HG03565 (cell line): ENCODE measurements around the gene KCTD14.
"Not testable (repeated sequence)": the region's sequence is repeated elsewhere in the genome, so short reads cannot be mapped to it uniquely, and the experiment has no call there.

Experiments
- ATAC-seq: cut with Tn5 transposase; IDR thresholded peaks from one replicate; pipeline ENCODE4 v1.9.1; 2021; ENCODE audit warnings: mild to moderate bottlenecking, moderate library complexity; ENCODE audit not compliant: unreplicated experiment

The KCTD14 gene

DNA sequence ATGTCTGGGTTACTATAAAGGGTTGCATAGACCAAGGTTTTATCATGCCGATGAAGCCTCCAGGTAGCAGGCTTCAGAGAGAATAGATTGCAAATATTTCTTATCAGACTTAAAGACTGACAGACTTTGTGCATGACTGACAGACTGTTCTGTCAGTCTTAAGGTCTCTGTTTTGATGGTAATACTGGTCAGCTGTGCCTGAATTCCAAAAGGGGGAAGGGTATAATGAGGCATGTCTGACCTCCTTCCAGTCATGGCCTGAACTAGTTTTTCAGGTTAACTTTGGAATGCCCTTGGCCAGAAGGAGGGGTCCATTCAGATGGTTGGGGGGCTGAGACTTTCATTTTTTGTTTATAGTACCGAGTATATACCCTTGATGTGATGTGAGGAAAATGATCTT is 4.7 kb upstream of the KCTD14 start:
- no peak for ATAC-seq

DNA sequence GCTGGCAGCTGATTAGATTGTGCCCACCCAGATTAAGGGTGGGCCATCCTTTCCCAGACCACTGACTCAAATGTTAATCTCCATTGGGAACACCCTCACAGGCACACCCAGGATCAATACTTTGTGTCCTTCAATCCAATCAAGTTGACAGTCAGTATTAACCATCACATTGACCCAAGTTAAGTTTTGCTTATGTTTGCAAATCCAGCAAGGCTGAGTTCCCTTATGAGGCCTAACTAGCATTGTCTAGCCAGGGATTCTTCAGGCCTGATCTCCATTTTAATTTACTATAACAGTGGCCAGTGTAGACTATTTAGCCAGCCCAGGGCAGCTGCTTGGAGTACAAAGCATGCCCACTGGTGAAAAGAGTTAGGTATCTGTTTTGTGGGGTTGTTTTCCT is 2.3 kb upstream of the KCTD14 start:
- ATAC-seq = no peak

DNA sequence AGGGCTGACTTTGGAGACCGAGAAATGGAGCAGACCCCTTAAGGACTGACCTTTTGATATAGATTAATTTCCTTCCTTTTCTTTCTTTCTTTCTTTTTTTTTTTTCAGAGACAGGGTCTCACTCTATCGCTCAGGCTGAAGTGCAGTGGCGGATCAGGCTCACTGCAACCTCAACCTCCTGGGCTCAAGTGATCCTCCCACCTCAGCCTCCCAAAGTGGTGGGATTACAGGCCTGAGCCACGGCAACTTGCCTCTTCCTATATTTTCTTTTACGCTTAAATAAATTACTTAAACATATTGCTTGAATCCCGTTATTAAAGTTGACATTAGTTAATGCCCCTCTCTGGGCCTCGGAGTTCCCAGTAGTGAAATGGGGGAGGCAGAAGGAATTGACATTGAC is 350 bp upstream of the KCTD14 start:
- ATAC-seq = no peak

DNA sequence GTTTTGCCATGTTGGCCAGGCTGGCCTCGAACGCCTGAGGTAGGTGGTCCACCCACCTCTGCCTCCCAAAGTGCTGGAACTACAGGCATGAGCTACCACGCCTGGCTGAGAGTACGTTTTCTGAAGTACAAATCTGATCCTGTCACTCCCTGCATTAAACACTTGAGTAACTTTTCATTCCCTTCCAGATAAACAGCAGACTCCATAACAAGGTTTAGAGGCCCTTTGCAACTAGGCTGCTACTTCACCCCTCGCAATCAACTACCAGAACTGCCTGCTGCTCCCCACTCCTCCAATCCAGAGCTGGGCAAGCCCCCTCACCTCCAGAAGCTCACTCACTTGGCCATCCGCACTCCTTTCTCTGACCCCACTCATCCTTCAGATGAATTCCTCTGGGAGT is 1.5 kb downstream of the KCTD14 start:
- no peak for ATAC-seq

DNA sequence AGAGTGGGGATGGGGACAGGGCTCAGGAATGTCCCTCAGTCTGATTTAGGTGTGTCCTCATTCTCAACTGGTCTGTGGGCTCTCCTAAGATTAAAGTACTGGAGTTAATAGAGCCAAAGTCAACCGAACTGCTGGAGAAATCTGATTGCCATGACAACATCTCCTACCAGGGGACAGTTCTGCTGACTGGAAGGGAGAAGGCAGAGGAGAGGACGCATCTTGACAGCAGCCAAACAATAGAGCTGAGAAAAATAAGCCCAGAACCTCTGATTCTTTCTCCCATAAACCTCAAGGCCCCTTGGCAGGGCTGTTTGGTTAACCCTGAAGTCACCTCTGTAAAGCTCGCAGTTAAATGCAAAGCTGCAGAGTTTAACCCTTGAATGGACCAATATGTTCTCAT is 2.8 kb downstream of the KCTD14 start:
- no peak for ATAC-seq

DNA sequence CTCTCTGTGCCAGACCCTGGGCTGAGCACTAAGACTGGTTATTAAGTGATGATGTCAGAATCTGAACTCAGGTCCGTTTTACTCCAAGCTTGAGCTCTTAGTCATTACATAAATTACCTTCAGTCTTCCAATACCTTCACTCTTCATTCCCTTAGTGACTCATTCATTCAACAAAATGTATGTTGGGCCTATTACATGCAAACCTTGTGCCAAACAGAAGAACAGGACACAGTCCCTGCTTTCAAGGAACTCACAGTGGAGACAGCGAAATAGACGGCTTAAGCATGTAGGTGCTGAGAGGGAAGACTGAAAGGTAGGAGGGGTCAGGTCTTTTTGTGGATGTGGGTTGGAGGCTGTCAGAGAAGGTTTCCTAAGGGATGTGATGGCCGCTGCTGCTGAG is 3.3 kb downstream of the KCTD14 start:
- ATAC-seq = no peak

DNA sequence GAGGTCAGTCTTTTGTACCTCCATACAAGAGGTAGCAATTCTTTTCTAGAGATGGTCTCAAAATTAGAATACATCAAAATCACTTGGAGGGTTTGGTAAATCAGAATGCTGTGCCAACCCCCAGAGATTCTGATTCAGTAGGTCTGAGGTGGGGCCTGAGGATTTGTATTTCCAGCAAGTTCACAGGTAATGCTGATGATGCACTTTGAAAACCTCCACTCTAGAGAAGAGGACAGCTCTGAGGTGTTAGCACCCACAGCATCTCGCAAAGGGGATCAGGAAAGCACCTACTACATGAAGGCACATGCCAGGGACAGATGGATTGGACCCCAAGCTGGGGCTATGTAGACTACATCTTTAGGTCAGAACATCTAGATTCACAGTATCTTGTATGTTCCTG is 7.2 kb downstream of the KCTD14 start:
- ATAC-seq = no peak

DNA sequence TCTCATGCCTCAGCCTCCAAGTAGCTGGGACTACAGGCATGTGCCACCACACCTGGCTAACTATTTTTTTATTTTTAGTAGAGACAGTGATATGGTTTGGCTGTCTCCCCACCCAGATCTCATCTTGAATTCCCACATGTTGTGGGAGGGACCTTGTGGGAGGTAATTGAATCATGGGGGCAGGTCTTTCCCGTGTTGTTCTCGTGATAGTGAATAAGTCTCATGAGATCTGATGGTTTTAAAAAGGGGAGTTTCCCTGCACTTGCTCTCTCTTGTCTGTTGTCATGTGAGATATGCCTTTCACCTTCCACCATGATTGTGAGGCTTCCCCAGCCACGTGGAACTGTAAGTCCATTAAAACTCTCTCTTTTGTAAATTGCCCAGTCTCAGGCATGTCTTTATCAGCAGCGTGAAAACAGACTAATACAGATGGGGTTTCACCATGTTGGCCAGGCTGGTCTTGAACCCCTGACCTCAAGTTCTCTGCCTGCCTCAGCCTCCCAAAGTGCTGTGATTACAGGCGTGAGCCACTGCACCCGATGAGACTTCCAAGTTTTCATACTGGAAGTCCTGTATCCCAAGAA is 8.0 kb downstream of the KCTD14 start:
- not testable (repeated sequence) for ATAC-seq

DNA sequence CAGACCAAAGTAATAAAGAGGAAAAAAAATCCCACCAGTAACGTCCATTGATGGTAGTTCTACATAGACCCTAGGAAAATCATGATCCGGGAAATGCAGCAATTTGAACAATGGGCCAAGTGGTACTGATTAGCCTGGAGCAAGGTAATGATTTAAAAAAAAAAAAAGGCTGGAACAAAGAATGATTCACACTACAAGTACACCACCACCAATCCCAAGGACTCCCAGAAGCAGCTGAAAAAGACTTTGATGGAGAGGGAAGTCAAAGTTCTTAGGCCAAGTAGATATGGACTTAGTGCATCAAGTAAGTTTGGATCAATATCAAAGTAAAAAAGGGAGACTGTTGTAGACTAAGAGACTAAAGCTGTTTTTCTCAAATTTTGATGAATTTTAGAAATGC is 11.8 kb downstream of the KCTD14 start:
- no peak for ATAC-seq

DNA sequence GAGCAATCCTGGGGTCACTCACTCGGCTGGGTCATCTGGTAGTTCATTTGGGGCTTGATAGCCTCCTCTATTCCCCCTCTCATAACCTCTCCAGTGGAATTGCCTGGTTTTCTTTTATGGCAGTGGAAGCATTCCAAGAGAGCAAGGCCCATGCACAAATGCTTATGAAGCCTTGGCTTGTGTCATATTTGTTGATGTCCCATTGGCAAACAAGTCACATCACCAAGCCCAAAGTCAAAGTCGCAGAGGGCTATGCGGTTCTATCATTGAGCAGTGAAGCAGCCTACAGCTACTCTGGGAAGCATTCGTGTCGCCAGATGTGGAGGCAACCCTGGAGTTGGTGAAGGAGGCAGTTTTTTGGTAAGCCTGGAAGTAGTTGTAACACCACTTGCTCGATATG is 12.3 kb downstream of the KCTD14 start:
- no peak for ATAC-seq

DNA sequence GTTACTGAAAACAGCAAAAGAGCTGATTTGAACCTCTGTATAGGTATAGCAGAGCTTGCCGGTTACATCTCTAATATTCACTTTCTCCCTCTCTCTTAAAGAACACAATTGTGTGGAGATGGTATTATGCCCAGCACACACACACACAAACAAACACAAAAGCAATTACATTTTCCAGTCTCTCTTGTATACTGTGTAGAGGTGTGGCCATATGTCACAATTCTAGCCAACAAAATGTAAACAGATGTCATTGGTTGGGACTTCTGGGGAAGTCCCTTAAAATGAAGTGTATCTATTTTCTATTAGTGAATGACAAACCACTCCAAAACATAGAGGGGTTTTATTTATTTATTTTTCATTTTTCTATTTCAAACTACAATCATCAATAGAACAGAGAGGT is 12.8 kb downstream of the KCTD14 start:
- ATAC-seq = no peak

DNA sequence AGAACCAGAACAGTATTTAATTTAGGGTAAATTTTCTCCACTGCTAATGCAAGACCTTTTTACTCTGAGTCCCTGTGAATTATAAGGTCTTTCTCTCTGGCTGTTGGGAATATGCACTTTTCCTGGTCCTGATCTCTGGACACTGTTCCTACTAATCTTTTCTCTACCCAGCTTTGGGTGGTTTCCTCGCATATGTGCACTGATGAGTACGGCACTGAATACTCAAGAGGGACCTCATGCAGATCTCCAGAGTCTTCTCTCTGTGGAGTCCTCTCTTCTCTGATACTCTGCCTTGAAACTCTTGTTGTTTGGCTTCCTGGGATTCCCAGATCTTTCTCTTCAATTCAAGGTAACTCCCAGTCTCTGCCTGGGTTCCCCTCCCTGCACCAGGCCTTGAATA is 14.0 kb downstream of the KCTD14 start:
- ATAC-seq = no peak

DNA sequence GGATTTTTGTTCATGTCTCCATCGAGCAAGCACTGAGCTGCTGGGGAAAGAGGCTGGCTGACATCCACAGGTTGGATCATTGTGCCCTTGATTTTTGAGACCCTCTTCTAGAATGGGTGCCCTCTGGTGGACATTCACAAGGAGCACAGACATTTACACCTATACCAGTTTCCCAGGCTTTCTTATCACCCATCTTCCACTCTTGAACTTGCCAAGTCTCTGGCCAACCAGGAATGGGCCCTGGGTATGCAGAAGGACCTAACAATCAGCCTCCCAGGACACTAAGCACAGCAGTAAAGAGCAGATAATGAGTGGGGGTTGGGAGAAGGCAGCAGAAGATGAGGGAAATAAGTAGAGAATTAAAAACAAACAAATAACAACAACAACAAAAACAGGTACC is 22.9 kb downstream of the KCTD14 start:
- peak; percentile 45 for ATAC-seq

DNA sequence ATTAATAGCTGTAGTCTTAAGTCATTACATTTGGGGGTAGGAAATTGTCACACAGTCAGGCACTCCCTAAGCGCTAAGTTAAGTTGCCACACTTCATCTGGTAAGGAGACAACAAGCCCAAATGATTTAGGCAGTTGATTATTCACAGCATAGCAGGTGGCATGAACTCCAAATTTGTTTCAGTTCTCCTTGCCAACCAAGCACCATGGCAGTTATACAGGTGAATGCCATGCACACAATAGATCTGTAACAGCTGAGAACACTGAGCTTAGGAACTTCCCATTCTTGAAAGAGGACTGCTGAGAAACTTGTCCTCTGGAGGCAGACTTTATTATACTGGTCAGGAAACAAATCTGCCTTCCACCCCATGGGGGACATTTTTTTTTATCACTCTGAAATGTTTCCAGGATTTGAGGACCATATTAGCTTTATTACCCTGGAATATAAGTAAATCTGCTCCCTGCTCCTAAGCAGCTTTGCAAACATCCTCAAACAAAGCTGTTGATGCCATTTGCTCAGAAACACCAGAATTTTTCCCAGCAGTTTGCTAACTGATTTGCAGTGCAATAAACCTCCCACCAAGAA is 23.5 kb downstream of the KCTD14 start:
- no peak for ATAC-seq

DNA sequence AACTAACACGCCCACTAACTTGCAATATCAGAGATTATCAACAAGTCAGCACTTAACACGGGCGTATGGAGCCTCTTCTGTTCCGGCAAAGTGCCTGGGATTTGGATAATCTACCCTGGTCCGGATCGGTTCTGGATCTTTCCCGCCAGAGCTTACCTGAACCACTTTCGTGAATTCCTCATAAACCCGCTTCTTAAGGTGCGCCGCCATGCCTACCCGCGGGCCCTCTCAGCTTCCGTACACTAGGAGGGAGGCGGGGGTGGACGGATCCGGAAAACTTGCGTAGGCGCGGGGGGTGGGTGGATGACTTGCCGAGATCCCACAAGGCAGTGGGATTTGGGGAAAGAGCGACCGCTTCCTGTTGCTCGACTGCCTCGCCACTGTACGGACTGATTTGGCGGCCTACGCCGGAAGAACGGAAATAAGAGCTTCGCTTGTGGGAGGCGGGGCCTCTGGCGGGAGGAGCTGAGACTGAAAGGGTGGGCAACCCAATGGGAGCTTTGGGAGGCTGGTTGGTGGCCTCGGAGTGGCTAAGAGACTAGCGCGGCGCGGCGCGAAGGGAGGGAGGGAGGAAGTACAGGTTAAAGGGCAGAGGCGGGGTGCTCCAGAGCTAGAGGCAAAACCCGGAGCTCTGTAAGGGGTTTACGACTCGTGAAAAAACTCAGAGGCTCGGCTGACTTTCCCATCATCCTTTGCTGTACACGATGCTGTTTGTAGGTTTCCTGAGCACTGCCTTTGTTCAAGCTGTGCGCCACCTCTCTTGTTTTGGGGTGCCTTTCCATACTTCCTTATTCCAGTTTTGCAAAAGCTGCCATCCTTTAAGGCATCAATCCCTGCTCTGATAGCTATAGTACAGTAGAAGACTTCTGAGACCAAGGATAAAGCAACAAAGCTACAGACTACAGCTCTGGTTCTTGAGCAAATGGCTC is 28.4 kb downstream of the KCTD14 start, which contains the start of gene INTS4:
TSS of gene INTS4 (minus strand) at position 235 of the 929 bp plus-strand sequence. CDS start at position 210, 25 bp downstream.
- peak; percentile 96 for ATAC-seq

DNA sequence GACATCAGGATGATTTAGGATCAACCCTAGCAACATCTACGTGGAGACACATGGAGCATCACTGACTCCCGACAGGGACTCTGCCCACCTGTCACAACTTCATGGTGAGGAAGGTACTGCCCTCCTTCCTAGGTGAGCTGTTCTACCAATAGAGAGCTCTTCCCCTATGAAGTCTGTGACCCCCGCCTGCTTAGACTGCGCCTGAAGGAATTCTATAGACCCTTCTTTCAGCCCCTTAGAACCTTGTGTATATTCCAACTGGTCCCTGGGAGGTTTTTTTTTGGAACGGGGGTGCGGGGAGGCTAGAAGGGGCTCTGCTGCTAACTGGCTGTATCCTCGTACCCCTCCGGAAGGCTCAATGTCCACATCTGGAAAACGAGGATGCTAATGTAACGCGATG is 29.2 kb downstream of the KCTD14 start:
- no peak for ATAC-seq

DNA sequence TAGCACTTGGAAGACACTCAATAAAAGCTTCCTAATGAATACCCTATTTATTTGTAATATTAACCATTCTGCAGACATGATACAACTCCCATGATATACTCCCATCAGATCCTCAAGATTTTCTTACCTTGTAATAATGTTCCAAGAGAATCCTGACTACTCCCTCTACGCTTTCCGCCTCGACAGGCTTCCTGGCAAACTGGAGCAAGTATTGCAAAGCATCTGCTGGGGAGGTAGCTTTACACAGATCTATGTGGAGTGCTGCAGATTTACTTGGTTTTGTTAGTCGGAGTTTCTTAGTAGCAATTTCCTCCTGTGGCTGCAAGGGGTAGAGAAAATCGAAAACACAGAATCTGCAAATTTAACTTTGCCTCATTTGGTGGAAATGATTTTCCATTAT is 32.1 kb downstream of the KCTD14 start:
- no peak for ATAC-seq

DNA sequence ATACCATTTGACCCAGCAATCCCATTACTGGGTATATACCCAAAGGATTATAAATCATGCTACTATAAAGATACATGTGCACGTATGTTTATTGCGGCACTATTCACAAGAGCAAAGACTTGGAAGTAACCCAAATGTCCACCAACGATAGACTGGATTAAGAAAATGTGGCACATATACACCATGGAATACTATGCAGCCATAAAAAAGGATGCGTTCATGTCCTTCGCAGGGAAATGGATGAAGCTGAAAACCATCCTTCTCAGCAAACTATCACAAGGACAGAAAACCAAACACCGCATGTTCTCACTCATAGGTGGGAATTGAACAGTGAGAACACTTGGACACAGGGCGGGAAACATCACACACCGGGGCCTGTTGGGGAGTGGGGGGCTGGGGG is 36.6 kb downstream of the KCTD14 start:
- ATAC-seq = not testable (repeated sequence)

DNA sequence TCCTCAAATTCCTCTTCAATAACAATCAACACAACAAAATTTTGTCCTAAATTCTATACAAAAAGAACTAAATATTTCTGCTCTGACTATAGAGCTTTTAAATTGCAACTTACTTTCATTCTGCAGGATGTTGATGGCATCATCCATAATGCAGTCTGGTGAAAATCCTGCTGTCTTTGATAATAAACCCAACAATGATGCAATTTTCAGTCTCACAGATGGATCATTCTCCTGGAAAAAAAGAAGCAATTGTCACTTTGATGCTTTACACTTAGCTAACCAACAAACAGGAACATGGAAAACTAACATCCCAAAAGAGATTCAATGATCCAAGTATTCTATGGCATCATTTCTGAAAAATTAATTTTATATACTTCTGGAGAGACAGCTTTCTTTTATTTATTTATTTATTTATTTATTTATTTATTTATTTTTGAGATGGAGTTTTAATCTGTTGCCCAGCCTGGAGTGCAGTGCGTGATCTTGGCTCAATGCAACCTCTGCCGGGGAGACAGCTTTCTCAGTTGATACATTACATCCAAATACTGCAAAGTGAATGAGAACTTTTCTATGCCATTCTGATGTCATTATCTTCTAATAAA is 41.6 kb downstream of the KCTD14 start:
- ATAC-seq = no peak

DNA sequence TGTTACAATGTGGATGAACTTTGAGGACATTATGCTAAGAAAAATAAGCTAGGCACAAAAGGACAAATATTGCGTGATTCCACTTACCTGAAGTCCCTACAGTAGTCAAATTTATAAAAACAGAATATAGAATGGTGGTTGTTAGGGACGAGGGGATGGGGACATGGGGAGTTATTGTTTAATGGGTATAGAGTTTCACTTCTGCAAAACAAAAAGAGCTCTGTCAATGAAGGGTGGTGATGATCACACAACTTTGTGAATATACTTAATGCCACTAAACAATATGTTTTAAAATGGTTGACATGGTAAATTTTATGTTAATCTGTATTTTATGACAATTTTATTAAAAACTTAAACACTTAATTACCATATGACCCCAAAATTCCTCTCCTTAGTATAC is 54.7 kb downstream of the KCTD14 start:
- ATAC-seq = no peak

DNA sequence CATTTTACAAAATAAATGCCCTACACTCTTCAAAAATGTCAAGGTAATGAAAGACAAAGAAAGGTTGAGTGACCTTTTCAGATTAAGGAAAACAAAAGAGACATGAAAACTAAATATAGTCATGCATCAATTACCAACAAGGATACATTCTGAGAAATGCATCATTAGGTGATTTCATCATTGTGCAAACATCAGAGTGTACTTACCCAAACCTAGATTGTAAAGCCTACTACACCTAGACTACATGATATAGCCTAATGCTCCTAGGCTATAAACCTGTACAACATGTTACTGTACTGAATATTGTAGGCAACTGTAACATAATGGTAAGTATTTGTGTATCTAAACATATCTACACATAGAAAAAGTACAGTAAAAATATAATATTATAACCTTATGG is 55.3 kb downstream of the KCTD14 start:
- no peak for ATAC-seq

DNA sequence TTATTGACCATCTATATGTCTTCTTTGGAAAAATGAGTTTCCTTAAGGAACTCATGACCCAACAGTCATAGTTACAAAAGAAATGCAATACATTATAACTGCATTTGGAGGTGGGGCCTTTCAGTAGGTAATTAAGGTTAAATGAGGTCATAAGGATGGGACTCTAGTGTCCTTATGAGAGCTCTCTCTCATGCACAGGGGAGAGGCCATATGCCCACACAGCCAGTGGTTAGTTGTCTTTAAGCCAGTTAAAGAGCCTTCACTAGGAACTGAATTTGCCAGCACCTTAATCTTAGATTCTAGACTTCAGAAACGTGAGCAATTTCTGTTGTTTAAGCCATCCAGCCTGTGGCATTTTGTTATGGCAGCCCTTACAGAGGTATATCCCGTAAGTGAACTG is 56.0 kb downstream of the KCTD14 start:
- ATAC-seq = no peak
